Hippocampal formation (tissue), 2 donors: ENCODE data around the gene NR1H4.
A peak's percentile ranks its signal among the peaks of the same experiment; 100 is the strongest.
"Not testable (repeated sequence)": the region's sequence is repeated elsewhere in the genome, so short reads cannot be mapped to it uniquely, and the experiment has no call there.

Source experiments
- DNase-seq, 2 donors: peaks; one replicate each; lab custom pipeline; 2025; lab: John Stamatoyannopoulos, UW

NR1H4 gene

GRCh38 chr12:100567945-100568344, 94.3 kb downstream of the NR1H4 start:
- no peak for DNase-seq

GRCh38 chr12:100572184-100572583, 98.5 kb downstream of the NR1H4 start:
- no peak for DNase-seq

GRCh38 chr12:100573292-100574186, 99.9 kb downstream of the NR1H4 start, which contains the start of gene GAS2L3:
Gene GAS2L3, plus strand, starts transcription at chr12:100573684. Its CDS starts 21,221 bp downstream, at chr12:100594905.
- DNase-seq, result peak; percentile 73 to 77

- no peak for DNase-seq
Observed at GRCh38 chr12:100574187-100575074, 100.8 kb downstream of the NR1H4 start.

GRCh38 chr12:100576331-100577036, 102.8 kb downstream of the NR1H4 start:
- DNase-seq, result no peak

- no peak for DNase-seq
Observed at GRCh38 chr12:100578923-100579322, 105.3 kb downstream of the NR1H4 start.

GRCh38 chr12:100579844-100580243, 106.2 kb downstream of the NR1H4 start:
- DNase-seq, result no peak

- DNase-seq, result no peak
Observed at GRCh38 chr12:100584256-100584655, 110.6 kb downstream of the NR1H4 start.

GRCh38 chr12:100591979-100592378, 118.3 kb downstream of the NR1H4 start:
- DNase-seq, result no peak

GRCh38 chr12:100593490-100593889, 119.8 kb downstream of the NR1H4 start:
- DNase-seq, result no peak

GRCh38 chr12:100601626-100602025, 128.0 kb downstream of the NR1H4 start:
- DNase-seq, result no peak

GRCh38 chr12:100602997-100603396, 129.3 kb downstream of the NR1H4 start:
- DNase-seq, result not testable (repeated sequence)

GRCh38 chr12:100608776-100609175, 135.1 kb downstream of the NR1H4 start:
- DNase-seq, result peak in 1 of 2 donors; percentile 5

- DNase-seq, result no peak
Observed at GRCh38 chr12:100610666-100611430, 137.2 kb downstream of the NR1H4 start.

GRCh38 chr12:100612606-100613005, 138.9 kb downstream of the NR1H4 start:
- DNase-seq, result no peak
